Stimulated activated naive CD4-positive, alpha-beta T cell treated with Interleukin-2 at 50 U/mL for 16 hours (primary cell): ENCODE results near the gene ZDHHC13.

ENCODE experiments used
- DNase-seq: peaks from one replicate; lab custom pipeline; 2025; lab: John Stamatoyannopoulos, UW

The ZDHHC13 gene

DNA sequence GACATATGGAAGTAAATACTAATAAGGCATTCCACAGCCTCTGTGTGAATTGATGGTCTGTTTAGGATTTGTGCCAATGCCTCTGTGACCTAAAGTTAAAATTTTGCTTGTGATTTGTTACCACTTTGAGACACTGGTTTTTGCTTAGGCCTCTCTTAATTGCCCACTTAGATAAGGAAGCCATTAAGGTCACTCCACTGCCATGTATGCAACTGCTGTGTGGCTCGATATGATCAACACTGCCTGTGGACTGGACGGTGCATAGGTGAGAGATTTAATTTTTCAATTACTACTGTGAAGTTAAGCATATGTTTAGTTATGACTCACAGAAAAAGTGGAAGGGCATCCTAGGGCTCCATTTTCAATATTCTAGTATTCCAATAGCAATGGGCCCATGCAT, 47.9 kb downstream of the ZDHHC13 start:
- DNase-seq = no peak

DNA sequence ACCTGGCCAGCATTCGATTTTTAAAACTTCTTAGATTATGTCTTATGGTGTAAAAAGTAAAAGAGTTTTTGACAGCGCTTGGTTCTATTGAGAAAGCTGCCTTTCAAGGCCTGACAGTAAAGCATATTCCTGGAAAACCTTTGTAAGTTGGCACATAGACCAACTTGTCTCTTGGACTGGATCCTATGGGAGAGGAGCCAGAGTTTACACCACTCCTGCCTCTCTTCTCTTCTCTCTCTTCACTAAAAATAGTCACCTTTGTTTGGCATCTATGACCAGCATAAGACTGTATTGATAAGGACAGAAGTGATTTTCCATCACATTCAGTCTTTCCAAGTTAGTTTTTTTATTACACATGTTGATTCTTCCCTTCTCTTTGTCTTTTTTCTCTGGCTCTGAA, 51.1 kb downstream of the ZDHHC13 start:
- no peak for DNase-seq

DNA sequence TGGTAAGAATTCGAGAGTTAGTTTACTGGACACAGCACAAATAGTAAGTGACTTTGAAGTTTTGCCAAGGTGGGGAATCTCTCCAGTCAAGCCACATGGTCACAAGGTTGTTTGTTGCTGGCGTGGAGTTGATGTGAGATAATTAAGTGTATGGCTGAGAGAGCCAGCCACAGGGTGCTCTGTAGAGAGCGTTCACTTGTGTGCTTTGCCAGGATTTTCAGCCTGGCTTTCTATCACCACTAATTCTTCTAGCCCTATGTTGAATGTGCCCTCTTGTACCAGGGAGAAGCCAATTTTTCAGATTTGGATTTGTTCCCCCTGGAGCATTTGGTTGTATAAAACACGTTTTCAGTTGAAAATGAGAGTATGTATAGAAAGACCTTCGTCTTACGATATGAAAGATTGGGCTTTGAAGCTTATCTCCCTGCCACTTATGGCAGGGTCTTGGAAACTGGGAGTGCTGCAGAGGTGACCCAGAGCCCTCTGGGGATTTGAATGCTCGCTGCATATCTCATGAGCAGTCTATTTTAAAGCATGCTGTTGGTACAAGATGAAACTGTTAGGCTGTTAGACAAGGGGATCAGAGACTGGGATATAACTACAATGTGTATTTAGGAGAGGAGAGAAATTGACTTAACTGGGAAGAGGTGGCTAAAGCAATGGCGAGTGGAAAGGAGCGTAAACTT, 56.2 kb downstream of the ZDHHC13 start:
- no peak for DNase-seq

GRCh38 chr11:19173964-19174638, 57.1 kb downstream of the ZDHHC13 start:
- no peak for DNase-seq

- DNase-seq = no peak
These were observed 59.7 kb downstream of the ZDHHC13 start for GRCh38 chr11:19176629-19177186.

GRCh38 chr11:19181531-19182261, 64.7 kb downstream of the ZDHHC13 start:
- DNase-seq = no peak

DNA sequence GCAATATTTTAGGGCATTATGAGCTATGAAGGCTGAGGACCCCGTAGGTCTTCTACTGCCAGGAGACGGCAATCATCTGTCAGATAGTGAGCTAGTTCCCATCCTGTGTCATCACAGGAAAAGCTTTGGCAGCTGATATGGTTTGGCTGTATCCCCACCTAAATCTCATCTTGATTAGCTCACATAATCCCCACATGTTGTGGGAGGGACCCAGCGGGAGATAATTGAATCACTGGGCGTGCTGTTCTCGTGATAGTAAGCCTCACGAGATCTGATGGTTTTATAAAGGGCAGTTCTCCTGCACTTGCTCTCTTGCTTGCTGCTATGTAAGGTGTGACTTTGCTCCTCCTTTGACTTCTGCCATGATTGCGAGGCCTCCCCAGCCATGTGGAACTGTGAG, 66.7 kb downstream of the ZDHHC13 start:
- no peak for DNase-seq

- no peak for DNase-seq
These were observed 68.1 kb downstream of the ZDHHC13 start for GRCh38 chr11:19185036-19185435.

DNA sequence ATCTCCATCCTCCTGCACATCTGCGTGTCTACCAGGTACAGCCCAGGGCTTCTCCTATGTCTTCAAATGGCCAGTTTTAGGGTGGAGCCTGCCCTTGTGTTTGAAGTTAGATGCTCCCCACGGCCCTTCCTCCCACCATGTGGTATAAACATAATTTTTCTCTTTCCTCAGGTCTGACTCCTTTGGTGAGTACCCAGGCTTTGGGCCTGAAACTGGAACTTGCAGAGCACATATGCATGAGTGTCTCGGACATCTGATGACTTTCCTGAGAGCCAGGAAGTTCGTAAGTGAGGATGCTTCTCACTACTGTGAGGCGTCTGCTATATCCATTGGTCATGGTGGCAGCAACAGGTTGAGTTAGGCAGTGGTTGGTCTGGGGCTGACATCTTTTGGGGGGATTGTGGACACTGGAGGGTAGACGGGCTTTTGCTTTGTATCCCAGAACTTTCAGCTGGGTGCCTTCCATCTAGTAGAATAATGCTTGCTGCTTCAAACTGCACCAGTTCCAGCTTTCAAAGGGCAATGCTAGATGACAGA, 68.6 kb downstream of the ZDHHC13 start:
- no peak for DNase-seq

- no peak for DNase-seq
These were observed 70.3 kb downstream of the ZDHHC13 start for GRCh38 chr11:19187114-19187832.

DNA sequence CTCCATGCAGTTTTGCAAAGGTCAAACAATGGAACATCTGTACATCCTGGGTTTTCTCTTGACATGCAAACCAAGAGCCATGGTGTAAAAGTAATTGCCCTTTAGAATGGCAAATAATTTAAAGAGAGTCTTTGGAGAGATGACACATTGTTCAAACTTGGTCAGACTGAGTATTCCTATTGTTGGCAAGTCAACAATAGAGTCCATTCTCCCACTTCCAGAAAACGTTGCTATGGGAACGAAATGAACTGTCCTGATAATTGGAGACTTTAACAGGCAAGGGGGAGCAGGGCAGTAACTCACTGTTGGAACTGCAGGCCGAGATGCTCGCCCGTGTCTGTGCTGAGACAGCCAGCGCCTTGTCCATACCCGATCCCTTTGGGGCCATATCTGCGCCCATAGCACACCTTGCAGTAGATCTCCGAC, 70.9 kb downstream of the ZDHHC13 start:
- DNase-seq = no peak

DNA sequence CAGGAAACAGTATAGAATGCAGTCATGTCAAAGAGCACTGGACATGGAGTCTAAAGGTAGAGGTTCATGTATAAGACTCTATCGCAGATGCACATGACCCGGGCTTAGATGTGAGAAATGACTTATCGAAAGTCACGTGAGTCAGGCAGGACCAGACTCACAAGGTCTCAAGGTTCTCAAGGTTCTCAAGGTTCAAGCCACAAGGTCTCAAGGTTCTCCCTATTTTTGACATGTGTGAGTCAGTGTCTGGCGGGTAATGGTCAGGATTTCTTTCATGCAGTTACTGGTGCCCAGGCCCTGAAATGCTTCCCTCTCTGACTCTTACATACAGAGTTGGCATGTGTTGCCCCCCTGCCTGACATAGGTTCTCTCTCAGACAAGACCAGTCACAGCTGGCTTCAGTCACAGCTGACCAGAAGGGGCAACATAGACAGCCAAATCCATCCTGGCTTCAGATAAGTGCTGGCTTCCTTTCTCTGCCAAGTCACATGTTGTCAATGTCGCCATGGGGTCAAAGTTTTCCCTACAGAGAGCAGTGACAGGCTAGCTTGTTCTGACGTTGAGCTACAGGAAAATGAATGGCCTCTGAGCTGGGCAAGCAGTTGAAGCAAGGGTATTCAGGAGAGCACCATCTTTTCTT, 74.7 kb downstream of the ZDHHC13 start:
- no peak for DNase-seq

- DNase-seq = no peak
These were observed 76.9 kb downstream of the ZDHHC13 start for GRCh38 chr11:19193916-19194315.

DNA sequence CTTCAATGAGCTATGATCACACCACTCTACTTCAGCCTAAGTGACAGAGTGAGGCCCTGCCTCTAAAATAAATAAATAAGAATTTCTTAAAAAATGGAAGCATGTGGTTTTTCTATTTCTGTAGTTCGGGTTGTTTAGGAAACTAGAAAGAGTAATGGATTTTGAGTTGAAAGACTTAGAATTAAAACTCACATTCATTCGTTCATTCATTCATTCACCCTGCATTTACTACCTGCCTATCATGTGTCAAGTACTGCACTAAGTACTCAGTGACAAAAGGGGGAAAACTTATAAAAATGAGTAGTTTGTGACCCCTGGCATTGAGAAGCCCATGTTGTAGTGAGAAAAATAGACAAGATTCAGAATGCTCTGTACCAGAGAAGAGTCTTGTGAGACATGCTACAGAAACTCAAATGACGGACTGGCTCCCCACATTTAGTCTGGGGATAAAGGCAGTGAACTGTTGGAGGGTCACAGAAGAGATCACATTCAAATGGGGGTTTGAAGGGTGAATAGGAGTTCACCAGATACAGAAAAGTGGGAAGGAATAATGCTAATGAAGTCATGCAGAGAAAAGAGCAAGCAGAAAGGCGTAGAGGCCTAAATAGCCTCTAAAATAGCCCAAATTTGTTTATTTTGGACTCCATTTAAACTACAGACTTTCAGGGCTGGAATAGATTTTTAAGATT, 77.8 kb downstream of the ZDHHC13 start:
- DNase-seq = no peak

DNA sequence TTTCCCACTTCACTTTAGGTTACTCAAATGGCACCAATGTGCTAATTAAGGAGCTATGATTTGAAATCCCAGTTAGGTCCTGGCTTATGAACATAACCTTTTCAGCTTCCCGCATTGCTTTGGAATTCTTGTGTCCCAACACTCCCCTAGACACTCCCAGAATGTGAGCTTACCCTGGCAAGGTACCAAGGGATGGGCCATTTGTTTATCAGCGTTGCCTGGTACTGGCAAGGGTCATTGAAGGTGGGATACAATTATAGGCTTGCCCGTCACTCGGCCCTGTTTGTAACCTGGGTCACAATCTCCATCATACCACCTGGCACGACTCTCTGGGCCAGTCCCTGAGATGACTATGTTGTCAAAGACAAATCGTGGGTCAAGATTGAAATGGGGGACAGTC, 79.5 kb downstream of the ZDHHC13 start:
- DNase-seq = no peak

- no peak for DNase-seq
These were observed 82.1 kb downstream of the ZDHHC13 start for GRCh38 chr11:19199048-19199447.

- DNase-seq = no peak
These were observed 82.8 kb downstream of the ZDHHC13 start for GRCh38 chr11:19199771-19200170.

DNA sequence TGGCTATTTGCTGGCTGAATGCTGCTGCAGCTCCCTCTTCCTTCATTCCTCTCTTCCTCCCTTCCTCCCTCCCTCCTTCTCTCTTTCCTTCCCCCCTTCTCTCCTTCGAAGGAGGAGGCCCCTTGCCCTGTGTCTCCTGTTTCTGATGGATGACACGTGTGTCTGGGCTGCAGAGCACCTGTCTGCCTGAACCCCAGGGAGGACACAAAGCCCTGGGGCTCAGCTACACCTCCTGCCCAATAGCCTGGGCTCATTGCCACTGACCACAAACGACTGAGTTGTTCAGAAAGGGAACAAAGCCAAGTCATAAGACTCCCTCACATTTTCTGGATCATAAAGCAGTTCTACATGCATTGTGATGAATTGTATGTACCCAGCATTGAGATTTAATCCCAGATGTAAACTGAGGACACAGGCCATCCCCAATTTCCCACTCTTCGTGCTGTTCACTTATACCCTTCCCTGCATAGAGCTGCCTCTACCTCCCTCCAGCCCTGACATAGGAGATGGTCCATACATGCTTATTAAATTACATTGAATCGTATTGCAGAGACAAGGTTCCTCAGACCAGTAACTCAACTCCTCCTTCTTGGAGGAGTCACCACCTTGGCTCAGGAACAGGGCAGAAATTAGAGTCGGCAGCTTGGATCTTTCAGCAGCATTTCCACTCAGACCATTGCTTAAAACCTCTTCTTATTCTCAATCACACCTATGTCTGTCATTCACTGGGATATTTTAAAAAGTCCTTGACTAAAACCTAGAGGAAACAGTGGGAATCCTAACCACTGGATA, 83.6 kb downstream of the ZDHHC13 start:
- no peak for DNase-seq

- DNase-seq = no peak
These were observed 85.0 kb downstream of the ZDHHC13 start, which contains the start of gene CSRP3 for GRCh38 chr11:19201737-19202605. Gene CSRP3 (minus strand): TSS chr11:19201983. CDS start chr11:19192448, 9,535 bp downstream.
